SJSA1 (cell line): ENCODE measurements around the gene PDE6A. TPM values are rescaled to one million over a fixed set of nuclear protein-coding genes. Genes with fewer than 3 reads are reported as not detected.
"Not testable (repeated sequence)": the region's sequence is repeated elsewhere in the genome, so short reads cannot be mapped to it uniquely, and the experiment has no call there.

Experiments
- DNase-seq, 2 experiments: peaks; one replicate each; pipeline ENCODE4 v3.0.0-alpha.2; 2015 to 2020; ENCODE audit warnings: low spot score in 2 of 2, low read depth in 1 of 2
- H3K27ac ChIP-seq: fragments of 250-450 bp; sonication (Bioruptor Pico); 2 replicates; pipeline ENCODE4 v1.5.1; 2020; ENCODE audit warnings: mild to moderate bottlenecking, moderate library complexity
- H3K27me3 ChIP-seq: fragments of 250-450 bp; sonication (Bioruptor Pico); replicated peaks from 2 replicates; pipeline ENCODE4 v1.5.1; 2020; ENCODE audit warnings: mild to moderate bottlenecking, moderate library complexity
- H3K36me3 ChIP-seq: fragments of 250-450 bp; sonication (Bioruptor Pico); 2 replicates; pipeline ENCODE4 v1.5.1; 2020; ENCODE audit warnings: mild to moderate bottlenecking
- H3K4me1 ChIP-seq: fragments of 250-450 bp; sonication (Bioruptor Pico); replicated peaks from 2 replicates; pipeline ENCODE4 v1.6.1; 2021; ENCODE audit warnings: mild to moderate bottlenecking
- H3K4me3 ChIP-seq: fragments of 250-450 bp; sonication (Bioruptor Pico); 2 replicates; pipeline ENCODE4 v1.5.1; 2020; ENCODE audit warnings: mild to moderate bottlenecking
- H3K9me3 ChIP-seq: fragments of 250-450 bp; sonication (Bioruptor Pico); replicated peaks from 2 replicates; pipeline ENCODE4 v1.5.1; 2020; ENCODE audit warnings: mild to moderate bottlenecking
- total RNA-seq: library from RNA; depleted of rRNA; stranded (reverse); fragments of >200 nt; shearing (Covaris generic); gene quantifications from 2 replicates; pipeline ENCODE4 v1.2.3, GENCODE V29; 2014

Gene PDE6A
- total RNA-seq, 1 experiment from 2014 or later = 0.05 TPM

DNA sequence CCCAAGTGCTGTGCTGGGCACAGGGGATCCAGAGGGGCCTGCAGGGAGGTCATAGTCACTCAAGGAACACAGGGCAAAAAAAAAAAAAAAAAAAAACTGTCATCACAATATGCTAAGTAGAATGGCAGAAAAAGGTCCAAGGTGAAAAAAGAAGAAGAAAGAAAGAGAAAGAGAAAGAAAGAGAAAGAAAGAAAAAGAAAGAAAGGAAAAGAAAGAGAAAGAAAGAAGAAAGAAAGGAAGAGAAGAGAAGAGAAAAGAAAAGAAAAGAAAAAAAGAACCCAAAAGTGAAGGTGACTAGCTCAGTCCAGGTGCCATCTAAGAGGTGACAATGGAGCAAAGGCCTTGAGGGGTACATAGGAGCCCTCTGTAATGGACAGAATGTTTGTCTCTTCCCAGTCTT is 73.9 kb downstream of the PDE6A start:
- H3K27me3 ChIP-seq = no peaks in the 10 kb centered on the region
- no peak for DNase-seq

DNA sequence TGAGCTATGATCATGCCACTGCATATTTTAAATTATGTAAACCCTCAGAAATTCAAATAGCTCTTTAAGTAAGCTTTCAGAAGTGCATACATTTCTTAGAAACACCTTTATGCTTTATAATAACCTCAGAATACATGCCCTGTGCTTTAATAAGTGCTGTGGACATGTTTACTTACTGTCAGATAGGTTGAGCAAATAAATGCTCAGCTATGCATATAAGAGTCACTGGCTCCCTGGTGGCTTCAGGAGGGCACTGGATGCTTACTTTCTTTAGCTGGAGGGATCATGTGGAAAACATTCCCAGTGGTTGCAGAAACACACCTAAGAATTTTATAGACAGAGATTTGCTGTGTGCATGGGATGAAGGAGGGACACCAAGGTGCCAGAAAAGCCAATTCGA is 74.4 kb downstream of the PDE6A start:
- H3K27me3 ChIP-seq = no peaks in the 10 kb centered on the region
- H3K36me3 ChIP-seq = no peaks in the 10 kb centered on the region

More for the DNA sequence above, 73.9 kb downstream of the PDE6A start:
- Histone ChIP-seq H3K9me3 (no peaks in the 10 kb centered on the region; the same call in 1 of the 2 replicates), H3K27ac (no peak overlapping the region), H3K4me3 (no peak overlapping the region), H3K4me1 (peaks cover 10% of the 10 kb centered on the region; the same call in 1 of the 2 replicates), H3K36me3 (no peaks in the 10 kb centered on the region)

DNA sequence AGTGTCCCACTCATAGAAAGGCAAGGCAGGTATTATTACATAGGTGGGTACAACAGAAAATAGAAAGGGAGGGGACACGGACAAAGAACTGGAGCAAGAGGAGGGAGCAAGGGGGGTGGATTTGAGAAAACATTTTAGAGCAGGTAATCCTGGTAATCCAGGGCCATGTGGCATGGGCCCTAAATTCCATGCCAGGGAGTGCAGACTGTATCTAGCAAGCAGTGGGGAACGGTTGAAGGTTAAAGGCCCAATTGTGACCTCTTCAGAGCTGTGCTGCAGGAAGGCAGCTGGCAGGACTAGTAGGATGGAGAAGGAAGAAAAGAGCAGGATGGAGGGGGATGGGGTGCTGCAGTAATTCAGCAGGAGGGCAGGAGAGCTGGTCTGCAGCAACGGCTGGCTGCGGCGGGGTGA is 75.2 kb downstream of the PDE6A start:
- H3K9me3 ChIP-seq = no peaks in the 10 kb centered on the region; the same call in 1 of the 2 replicates
- H3K4me3 ChIP-seq = no peak overlapping the region
- no peak overlapping the region for H3K27ac ChIP-seq
- no peaks in the 10 kb centered on the region for H3K36me3 ChIP-seq
- H3K4me1 ChIP-seq = peaks cover 10% of the 10 kb centered on the region; the same call in 1 of the 2 replicates
- no peak for DNase-seq
- no peaks in the 10 kb centered on the region for H3K27me3 ChIP-seq

More for the DNA sequence above, 74.4 kb downstream of the PDE6A start:
- no peak for DNase-seq
- Histone ChIP-seq H3K4me3 (no peak overlapping the region), H3K4me1 (peaks cover 10% of the 10 kb centered on the region; the same call in 1 of the 2 replicates), H3K9me3 (no peaks in the 10 kb centered on the region; the same call in 1 of the 2 replicates), H3K27ac (no peak overlapping the region)

DNA sequence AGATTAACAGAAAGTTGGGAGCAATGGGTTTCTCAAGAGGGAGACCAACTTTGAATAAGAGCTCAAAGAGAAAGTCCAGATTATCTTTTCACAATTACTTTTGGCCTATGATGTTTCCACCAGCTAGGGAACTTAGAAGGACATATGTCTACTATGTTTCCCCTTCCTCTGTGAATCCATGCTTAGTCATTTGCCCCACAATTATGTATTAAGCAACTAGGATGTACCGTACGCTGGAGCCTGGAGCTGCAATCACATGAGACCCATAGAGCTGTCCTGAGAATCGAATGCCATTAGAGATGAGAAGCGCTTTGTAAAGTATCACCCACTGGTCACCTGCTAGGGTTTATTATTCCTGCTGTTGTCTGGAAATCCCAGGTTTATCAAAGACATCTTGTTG is 78.8 kb downstream of the PDE6A start:
- no peak overlapping the region for H3K4me3 ChIP-seq
- H3K27me3 ChIP-seq = no peaks in the 10 kb centered on the region
- H3K36me3 ChIP-seq = no peaks in the 10 kb centered on the region
- no peak overlapping the region for H3K27ac ChIP-seq
- no peak for DNase-seq
- no peaks in the 10 kb centered on the region for H3K9me3 ChIP-seq
- H3K4me1 ChIP-seq = peaks cover 12% of the 10 kb centered on the region

DNA sequence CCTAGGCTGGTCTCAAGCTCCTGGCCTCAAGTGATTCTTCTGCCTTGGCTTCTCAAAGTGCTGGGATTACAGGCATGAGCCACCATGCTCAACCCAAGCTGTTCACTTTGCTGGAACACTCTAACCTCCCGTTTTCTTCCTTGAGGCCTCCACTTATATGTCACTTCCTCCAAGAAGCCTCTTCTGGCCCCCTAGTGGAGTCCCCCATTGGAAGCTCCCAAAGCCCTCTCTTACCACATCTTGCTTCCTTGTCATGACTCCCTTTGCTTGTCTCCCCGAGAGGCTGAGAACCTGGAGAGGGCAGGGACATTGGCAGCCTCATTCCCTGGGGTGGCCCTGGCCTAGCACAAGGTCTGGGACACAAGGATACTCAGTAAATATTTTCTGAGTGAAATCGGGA is 80.8 kb downstream of the PDE6A start:
- no peak overlapping the region for H3K4me3 ChIP-seq
- DNase-seq = no peak
- no peaks in the 10 kb centered on the region for H3K9me3 ChIP-seq
- no peaks in the 10 kb centered on the region for H3K36me3 ChIP-seq
- peaks cover 21% of the 10 kb centered on the region for H3K4me1 ChIP-seq
- no peaks in the 10 kb centered on the region for H3K27me3 ChIP-seq
- no peak overlapping the region for H3K27ac ChIP-seq

DNA sequence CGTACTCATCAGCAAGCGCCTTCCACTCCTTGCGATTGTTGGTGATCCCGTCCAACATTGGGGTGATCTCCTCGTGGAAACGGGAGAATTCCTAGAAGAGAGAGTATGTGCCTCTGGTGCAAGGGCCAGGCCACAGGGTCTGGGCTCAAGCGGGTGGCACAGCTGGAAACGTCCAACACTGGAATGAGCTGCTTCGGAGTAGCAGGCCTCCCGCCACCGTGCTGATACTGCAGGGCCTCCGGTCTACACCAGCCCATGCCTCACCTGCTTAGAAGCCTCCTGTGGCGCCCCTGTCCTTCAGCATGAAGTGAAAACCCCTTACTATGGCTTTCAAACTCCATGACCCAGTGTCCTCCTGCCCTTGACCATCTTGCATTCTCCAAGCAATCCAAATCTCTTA is 81.4 kb downstream of the PDE6A start:
- no peak overlapping the region for H3K4me3 ChIP-seq
- H3K4me1 ChIP-seq = peaks cover 24% of the 10 kb centered on the region
- no peak overlapping the region for H3K27ac ChIP-seq
- no peak for DNase-seq
- no peaks in the 10 kb centered on the region for H3K27me3 ChIP-seq
- no peaks in the 10 kb centered on the region for H3K36me3 ChIP-seq
- no peaks in the 10 kb centered on the region for H3K9me3 ChIP-seq

DNA sequence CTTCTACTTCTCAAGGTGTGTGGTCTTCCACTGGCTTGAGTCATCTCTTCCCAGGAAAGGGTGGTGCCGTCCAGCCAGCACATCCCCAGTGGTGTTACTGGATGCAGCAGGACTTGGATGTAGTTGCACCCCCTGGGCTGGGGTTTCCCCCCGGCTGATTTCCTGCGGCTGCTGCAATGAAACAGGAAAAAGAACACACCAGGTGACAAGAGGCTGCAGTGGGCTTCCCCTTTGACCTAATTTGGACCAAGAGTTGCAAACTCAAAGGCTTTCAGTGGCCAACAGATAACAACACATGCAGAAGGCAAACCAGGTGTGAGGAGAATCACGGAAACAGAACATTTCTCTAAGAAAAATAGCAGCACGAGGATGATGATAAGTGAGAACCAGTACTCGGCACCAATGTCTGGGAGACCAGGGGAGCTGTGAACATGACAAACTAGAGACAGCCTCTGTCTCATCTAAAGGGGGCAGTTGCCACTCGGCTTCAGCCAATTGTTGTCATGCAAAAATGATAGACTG is 83.7 kb downstream of the PDE6A start:
- Histone ChIP-seq H3K4me3 (no peak overlapping the region), H3K27ac (peak overlapping the region; percentile 34), H3K9me3 (no peaks in the 10 kb centered on the region), H3K27me3 (no peaks in the 10 kb centered on the region), H3K36me3 (no peaks in the 10 kb centered on the region), H3K4me1 (peaks cover 44% of the 10 kb centered on the region)
- peak; percentile 87 to 94 for DNase-seq

DNA sequence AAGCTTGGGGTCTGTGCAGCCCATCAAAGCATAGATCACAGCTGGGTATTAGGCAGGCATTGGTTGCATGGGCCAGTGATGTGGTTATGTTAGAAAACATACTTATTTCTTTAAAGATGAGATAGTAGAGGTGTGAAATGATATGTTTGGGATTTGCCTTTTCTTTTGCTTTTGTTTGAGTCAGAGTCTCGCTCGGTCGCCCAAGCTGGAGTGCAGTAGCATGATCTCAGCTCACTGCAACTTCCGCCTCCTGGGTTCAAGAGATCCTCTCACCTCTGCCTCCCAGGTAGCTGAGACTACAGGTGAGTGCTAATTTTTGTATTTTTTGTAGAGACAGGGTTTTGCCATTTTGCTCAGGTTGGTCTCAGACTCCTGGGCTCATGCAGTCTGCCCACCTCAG is 84.8 kb downstream of the PDE6A start:
- no peaks in the 10 kb centered on the region for H3K27me3 ChIP-seq
- H3K4me3 ChIP-seq = no peak overlapping the region
- no peak for DNase-seq
- no peak overlapping the region for H3K27ac ChIP-seq
- no peaks in the 10 kb centered on the region for H3K9me3 ChIP-seq
- H3K4me1 ChIP-seq = peaks cover 51% of the 10 kb centered on the region
- H3K36me3 ChIP-seq = no peaks in the 10 kb centered on the region

DNA sequence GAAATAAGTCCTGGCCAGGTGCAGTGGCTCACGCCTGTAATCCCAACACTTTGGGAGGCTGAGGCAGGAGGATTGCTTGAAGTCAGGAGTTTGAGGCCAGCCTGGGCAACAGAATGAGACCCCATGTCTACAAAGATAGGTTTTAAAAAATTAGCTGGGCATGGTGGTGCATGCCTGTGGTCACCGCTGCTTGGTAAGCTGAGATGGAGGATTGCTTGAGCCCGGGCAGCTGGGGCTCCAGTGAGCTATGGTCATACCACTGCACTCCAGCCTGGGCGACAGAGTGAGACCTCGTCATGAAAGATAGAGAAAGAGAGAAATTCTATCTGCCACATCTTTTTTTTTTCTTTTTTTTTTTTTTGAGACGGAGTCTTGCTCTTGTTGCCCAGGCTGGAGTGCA is 86.1 kb downstream of the PDE6A start:
- not testable (repeated sequence) for H3K27ac ChIP-seq

DNA sequence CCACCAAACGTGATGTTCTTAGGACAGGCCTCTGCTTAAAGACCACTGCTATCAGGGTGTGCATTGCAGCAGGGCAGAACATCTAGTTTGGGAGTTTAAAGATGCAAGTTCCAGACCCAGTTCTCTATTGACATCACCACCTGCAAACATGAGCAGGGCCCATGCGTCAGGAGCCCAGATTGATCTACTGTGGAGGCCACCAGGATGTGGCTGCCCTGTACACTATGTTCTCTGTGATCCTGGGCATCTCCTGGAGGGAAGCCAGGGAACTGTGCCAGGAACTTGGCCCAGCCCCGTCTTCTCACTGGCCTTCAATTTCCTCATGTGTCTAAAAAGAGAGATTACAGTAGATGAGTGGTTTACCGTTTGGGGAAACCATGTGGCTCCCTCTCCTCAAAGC is 87.1 kb downstream of the PDE6A start:
- no peak overlapping the region for H3K4me3 ChIP-seq
- H3K36me3 ChIP-seq = no peaks in the 10 kb centered on the region
- H3K27me3 ChIP-seq = no peaks in the 10 kb centered on the region
- H3K4me1 ChIP-seq = peaks cover 72% of the 10 kb centered on the region
- DNase-seq = peak; percentile 76 to 79
- H3K9me3 ChIP-seq = no peaks in the 10 kb centered on the region
- H3K27ac ChIP-seq = peak overlapping the region; percentile 9

More for the DNA sequence above, 86.1 kb downstream of the PDE6A start:
- not testable (repeated sequence) for H3K27me3 ChIP-seq, H3K36me3 ChIP-seq, H3K9me3 ChIP-seq, DNase-seq, H3K4me3 ChIP-seq
- H3K4me1 ChIP-seq = peaks cover 63% of the 10 kb centered on the region

DNA sequence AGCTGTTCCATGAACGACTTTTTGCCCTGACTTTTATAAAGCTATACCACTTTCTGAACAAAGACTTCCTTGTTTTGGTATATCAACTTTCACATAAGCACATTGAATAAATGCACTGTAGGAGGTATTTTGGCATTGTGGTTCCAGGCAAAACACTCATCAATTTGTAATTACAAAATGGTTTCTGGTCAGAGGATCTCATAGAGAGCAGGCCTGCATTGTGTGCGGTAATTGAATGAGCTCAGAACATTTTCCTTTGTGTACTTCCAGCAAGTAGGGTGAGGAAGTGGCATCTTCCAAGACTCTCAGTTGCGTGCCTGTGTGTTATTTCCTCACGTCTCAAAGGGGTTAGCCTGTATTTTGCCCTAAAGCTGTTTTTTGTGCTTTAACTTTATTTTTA is 89.2 kb downstream of the PDE6A start:
- no peaks in the 10 kb centered on the region for H3K9me3 ChIP-seq
- H3K36me3 ChIP-seq = no peaks in the 10 kb centered on the region
- no peaks in the 10 kb centered on the region for H3K27me3 ChIP-seq
- H3K4me3 ChIP-seq = no peak overlapping the region
- DNase-seq = peak; percentile 93 to 98
- peak overlapping the region; percentile 93 for H3K27ac ChIP-seq
- H3K4me1 ChIP-seq = peaks cover 62% of the 10 kb centered on the region

DNA sequence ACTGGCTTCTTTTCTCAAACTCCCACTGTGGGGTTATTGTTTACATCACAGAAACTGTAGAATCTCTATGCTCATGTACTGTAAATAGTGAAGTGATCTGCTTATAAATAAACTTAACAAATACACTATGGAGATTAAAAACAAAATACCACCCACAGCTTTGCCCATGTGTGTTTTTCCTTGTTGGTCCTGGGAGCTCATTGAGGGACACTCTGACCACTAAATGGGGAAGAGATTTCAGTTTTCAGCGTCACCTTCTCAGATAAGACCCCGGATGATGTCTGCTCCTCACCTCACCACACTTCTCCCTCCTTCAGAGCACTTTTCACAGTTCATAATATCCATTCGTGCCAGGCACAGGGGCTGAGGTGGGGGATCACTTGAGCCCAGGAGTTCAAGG is 89.7 kb downstream of the PDE6A start:
- Histone ChIP-seq H3K4me1 (peaks cover 57% of the 10 kb centered on the region), H3K27me3 (no peaks in the 10 kb centered on the region), H3K4me3 (no peak overlapping the region), H3K9me3 (no peaks in the 10 kb centered on the region), H3K27ac (peak overlapping the region; percentile 93), H3K36me3 (no peaks in the 10 kb centered on the region)
- peak; percentile 70 to 97 for DNase-seq

DNA sequence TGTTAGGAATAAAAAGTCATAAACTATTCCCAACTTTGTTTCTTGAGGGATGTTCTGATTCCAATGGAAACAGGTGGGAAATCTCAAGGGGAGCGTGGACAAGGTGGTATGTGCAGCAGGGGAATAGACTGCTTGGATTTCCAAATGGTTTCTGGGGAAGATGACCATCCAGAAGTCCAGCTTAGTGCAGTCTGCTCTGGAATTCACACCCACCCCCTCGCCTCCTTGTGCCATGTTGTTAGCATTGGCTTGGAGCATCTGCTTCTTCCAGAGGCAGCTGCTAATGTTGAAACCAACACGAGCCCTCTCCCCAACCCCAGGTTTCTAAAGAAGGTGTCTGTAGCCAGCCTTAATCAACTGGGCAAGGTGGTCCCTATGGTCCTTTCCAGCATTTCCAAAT is 90.9 kb downstream of the PDE6A start:
- Histone ChIP-seq H3K27ac (peak overlapping the region; percentile 93), H3K4me1 (peaks cover 56% of the 10 kb centered on the region), H3K27me3 (no peaks in the 10 kb centered on the region), H3K9me3 (no peaks in the 10 kb centered on the region), H3K36me3 (no peaks in the 10 kb centered on the region), H3K4me3 (no peak overlapping the region)
- no peak for DNase-seq

DNA sequence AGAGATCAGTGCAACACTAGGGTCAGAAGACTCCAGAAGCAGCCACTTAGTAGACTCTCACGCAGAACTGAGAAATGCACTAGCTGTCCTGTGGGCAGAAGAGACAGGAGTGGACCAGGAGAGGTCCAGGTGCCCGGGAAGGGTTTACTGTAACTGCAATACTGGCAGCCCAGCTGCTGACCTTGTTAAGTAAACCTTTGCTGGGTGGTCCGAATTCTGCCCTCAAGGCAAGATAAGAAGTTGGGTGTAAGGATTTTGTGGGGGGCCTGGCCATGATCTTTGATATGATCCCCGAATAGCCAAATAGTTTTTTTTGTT is 91.3 kb downstream of the PDE6A start:
- peak overlapping the region; percentile 93 for H3K27ac ChIP-seq
- no peaks in the 10 kb centered on the region for H3K27me3 ChIP-seq
- H3K36me3 ChIP-seq = no peaks in the 10 kb centered on the region
- H3K9me3 ChIP-seq = no peaks in the 10 kb centered on the region
- H3K4me3 ChIP-seq = no peak overlapping the region
- no peak for DNase-seq
- peaks cover 55% of the 10 kb centered on the region for H3K4me1 ChIP-seq
